Glutamatergic neuron (in vitro differentiated cells): ENCODE measurements around the gene LBX2. TPM values are rescaled to one million over a fixed set of nuclear protein-coding genes. Genes with fewer than 3 reads are reported as not detected.

Source experiments
- DNase-seq: peaks from one replicate; pipeline ENCODE4 v3.0.0; 2022
- H3K27ac Mint-ChIP-seq: one replicate; pipeline ENCODE4 v1.8.0; 2020; ENCODE audit warnings: mild to moderate bottlenecking, mixed read lengths, inconsistent platforms; ENCODE audit not compliant: unreplicated experiment
- H3K27me3 Mint-ChIP-seq: one replicate; pipeline ENCODE4 v1.8.0; 2020; ENCODE audit warnings: mild to moderate bottlenecking, moderate library complexity, mixed read lengths, inconsistent platforms; ENCODE audit not compliant: unreplicated experiment
- H3K36me3 Mint-ChIP-seq: one replicate; pipeline ENCODE4 v1.8.0; 2020; ENCODE audit warnings: mild to moderate bottlenecking, mixed read lengths, inconsistent platforms; ENCODE audit not compliant: unreplicated experiment
- H3K4me1 Mint-ChIP-seq: one replicate; pipeline ENCODE4 v1.8.0; 2020; ENCODE audit warnings: mild to moderate bottlenecking, low read depth, mixed read lengths, inconsistent platforms; ENCODE audit not compliant: unreplicated experiment
- H3K4me3 Mint-ChIP-seq: one replicate; pipeline ENCODE4 v1.8.0; 2020; ENCODE audit warnings: mild to moderate bottlenecking, mixed read lengths, inconsistent platforms; ENCODE audit not compliant: unreplicated experiment
- H3K9me3 Mint-ChIP-seq: one replicate; pipeline ENCODE4 v1.8.0; 2020; ENCODE audit warnings: mild to moderate bottlenecking, moderate library complexity, mixed read lengths, inconsistent platforms; ENCODE audit not compliant: unreplicated experiment
- CTCF ChIP-seq: fragments of 200-600 bp; sonication (generic); IDR thresholded peaks from one replicate; pipeline ENCODE4 v1.5.0; 2021; ENCODE audit not compliant: partially characterized antibody, unreplicated experiment
- total RNA-seq: library from RNA; stranded (reverse); fragmentation: NEBNext Ultra II Directional; extraction: Animal tissue kit (Norgen Biotek cat#: 25700); gene quantifications from one replicate; pipeline ENCODE4 v1.2.1, GENCODE V29; 2021; ENCODE audit not compliant: unreplicated experiment

The LBX2 gene
- total RNA-seq, 1 donor from 2014 or later: 0.96 TPM

GRCh38 chr2:74514368-74515270 is 15.2 kb upstream of the LBX2 start, which contains the start of gene TLX2:
TLX2 (plus strand) TSS chr2:74514450; CDS start chr2:74514807, 357 bp downstream.
- H3K27ac Mint-ChIP-seq: no peak within 1 kb of the TSS
- peaks cover 6% of the 10 kb centered on the region for H3K4me1 Mint-ChIP-seq
- DNase-seq: peak; percentile 65
- H3K4me3 Mint-ChIP-seq: peak within 1 kb of the TSS; percentile 78
- H3K27me3 Mint-ChIP-seq: peaks cover 27% of the 10 kb centered on the region
- no peak for TF ChIP-seq CTCF
- H3K9me3 Mint-ChIP-seq: peaks cover 15% of the 10 kb centered on the region
- peaks cover 8% of the 10 kb centered on the region for H3K36me3 Mint-ChIP-seq

- Mint-ChIP-seq H3K27me3 (peaks cover 28% of the 10 kb centered on the region), H3K4me3 (peak overlapping the region; percentile 78)
Measured at GRCh38 chr2:74513605-74514367, 14.4 kb upstream of the LBX2 start.

GRCh38 chr2:74512744-74513604 is 13.6 kb upstream of the LBX2 start:
- H3K4me3 Mint-ChIP-seq: peak overlapping the region; percentile 78

More at GRCh38 chr2:74513605-74514367, 14.4 kb upstream of the LBX2 start:
- Mint-ChIP-seq H3K9me3 (peaks cover 18% of the 10 kb centered on the region), H3K4me1 (peaks cover 7% of the 10 kb centered on the region), H3K27ac (no peak overlapping the region), H3K36me3 (peaks cover 8% of the 10 kb centered on the region)
- no peak for TF ChIP-seq CTCF
- peak; percentile 34 for DNase-seq

More at GRCh38 chr2:74512744-74513604, 13.6 kb upstream of the LBX2 start:
- Mint-ChIP-seq H3K27ac (peak overlapping the region; percentile 52), H3K9me3 (peaks cover 25% of the 10 kb centered on the region), H3K36me3 (peaks cover 8% of the 10 kb centered on the region), H3K27me3 (peaks cover 29% of the 10 kb centered on the region), H3K4me1 (peaks cover 15% of the 10 kb centered on the region)
- peak; percentile 42 for DNase-seq
- no peak for TF ChIP-seq CTCF
